K562 (cell line): ENCODE data around the gene RHAG. TPM values are rescaled to one million over a fixed set of nuclear protein-coding genes. Genes with fewer than 3 reads are reported as not detected.

Experiments
- ARNT ChIP-seq, 2 experiments: fragments of 450-650 bp; IDR thresholded peaks; 2 replicates each; pipeline ENCODE4 v1.6.1; 2016; ENCODE audit warnings: mild to moderate bottlenecking in 1 of 2
- ATF1 ChIP-seq, 2 experiments: fragments of 450-650 bp in 1 of 2; IDR thresholded peaks; 2 replicates each; pipeline ENCODE4 v1.6.1; 2016; ENCODE audit warnings: missing compliant biosample characterization in 1 of 2, missing genetic modification characterization in 1 of 2
- E2F1 ChIP-seq: sonication (generic); formaldehyde crosslinking; IDR thresholded peaks from 2 replicates; pipeline ENCODE4 v1.8.1; 2023; ENCODE audit warnings: mild to moderate bottlenecking, missing genetic modification reagents, moderate library complexity
- ETV1 ChIP-seq: fragments of 450-650 bp; conservative IDR thresholded peaks from 2 replicates; pipeline ENCODE4 v1.6.1; 2016; ENCODE audit warnings: missing genetic modification characterization, control low read depth, low read depth, missing compliant biosample characterization
- GABPB2 ChIP-seq: fragments of 250-450 bp; sonication (Bioruptor Pico); conservative IDR thresholded peaks from 2 replicates; pipeline ENCODE4 v1.5.1; 2021; ENCODE audit warnings: mild to moderate bottlenecking
- LARP7 ChIP-seq: fragments of 450-650 bp; IDR thresholded peaks from 2 replicates; pipeline ENCODE4 v1.6.1; 2016
- MIER1 ChIP-seq: fragments of 450-650 bp; IDR thresholded peaks from 2 replicates; pipeline ENCODE4 v1.6.1; 2016; ENCODE audit warnings: antibody characterized with exemption, mild to moderate bottlenecking, low read depth
- MLX ChIP-seq, 2 experiments: fragments of 450-650 bp in 1 of 2; sonication (generic) in 1 of 2; formaldehyde crosslinking; conservative IDR thresholded peaks; 2 replicates each; pipeline versions ENCODE4 v1.4.0 to v1.8.1; 2020 to 2022; ENCODE audit warnings: mild to moderate bottlenecking in 1 of 2, missing genetic modification reagents in 1 of 2
- PHB2 ChIP-seq: fragments of 450-650 bp; IDR thresholded peaks from 2 replicates; pipeline ENCODE4 v1.6.1; 2017; ENCODE audit warnings: low read depth
- RBM39 ChIP-seq: fragments of 200-400 bp; formaldehyde crosslinking; optimal IDR thresholded peaks from 2 replicates; pipeline ENCODE3; 2018; ENCODE audit warnings: low read depth, low read length
- RHOXF2B ChIP-seq: fragments of 250-450 bp; sonication (Bioruptor Pico); conservative IDR thresholded peaks from 2 replicates; pipeline ENCODE4 v1.5.1; 2021
- RNF2 ChIP-seq: sonication (generic); IDR thresholded peaks from 2 replicates; pipeline ENCODE4 v1.6.1; 2016
- SMARCA5 ChIP-seq: fragments of 450-650 bp; IDR thresholded peaks from 2 replicates; pipeline ENCODE4 v1.6.1; 2016
- SP1 ChIP-seq: sonication (generic); formaldehyde crosslinking; IDR thresholded peaks from 2 replicates; pipeline ENCODE4 v1.8.1; 2022; ENCODE audit warnings: mild to moderate bottlenecking, missing genetic modification reagents
- STAT6 ChIP-seq: sonication (generic); formaldehyde crosslinking; IDR thresholded peaks from 2 replicates; pipeline ENCODE4 v1.8.1; 2023; ENCODE audit warnings: mild to moderate bottlenecking, missing genetic modification reagents
- TBP ChIP-seq: optimal IDR thresholded peaks from 2 replicates; pipeline ENCODE3; 2011; ENCODE audit warnings: low read depth, low read length, improper control_type of control experiment
- ZKSCAN3 ChIP-seq: fragments of 250-450 bp; sonication (Bioruptor Pico); IDR thresholded peaks from 2 replicates; pipeline ENCODE4 v1.4.0; 2020
- ZNF140 ChIP-seq: fragments of 250-450 bp; sonication (Bioruptor Pico); IDR thresholded peaks from 2 replicates; pipeline ENCODE4 v1.8.0; 2021; ENCODE audit warnings: moderate library complexity, mild to moderate bottlenecking, inconsistent platforms
- polyA plus RNA-seq, 8 experiments: library from polyadenylated mRNA; depleted of rRNA in 4 of 8; stranded (reverse) in 5 of 8; unstranded in 3 of 8; fragments of >200 nt; fragmentation: Nextera tagmentation in 2 of 8; fragmentation: Illumina TruSeq in 1 of 8; extraction: Ambion mirVana in 2 of 8; extraction: Trizol in 1 of 8; gene quantifications; 2 replicates each; pipeline versions ENCODE4 v1.2.1 to v1.2.3, GENCODE V29; 2011 to 2014; ENCODE audit warnings: inconsistent platforms in 1 of 8, missing spikeins in 1 of 8
- total RNA-seq, 7 experiments: library from RNA; depleted of rRNA in 6 of 7; stranded (reverse); fragments of >200 nt in 6 of 7; fragmentation: Illumina TruSeq in 2 of 7; extraction: Trizol in 2 of 7; gene quantifications; 2 replicates each; pipeline versions ENCODE4 v1.2.1 to v1.2.3, GENCODE V29; 2011 to 2021; ENCODE audit warnings: low replicate concordance in 1 of 7
- TF ChIP-seq, protein P1 (sequence below): fragments of 250-450 bp; sonication (Bioruptor Pico); IDR thresholded peaks from 2 replicates; pipeline ENCODE4 v1.8.0; 2022; ENCODE audit warnings: moderate library complexity, mild to moderate bottlenecking, inconsistent platforms
- TF ChIP-seq, protein P2 (sequence below): fragments of 250-450 bp; sonication (Bioruptor Pico); IDR thresholded peaks from 2 replicates; pipeline ENCODE4 v1.4.0; 2020; ENCODE audit warnings: mild to moderate bottlenecking, moderate library complexity
- TF ChIP-seq, protein P3 (sequence below): sonication (generic); formaldehyde crosslinking; IDR thresholded peaks from 2 replicates; pipeline ENCODE4 v1.8.1; 2023; ENCODE audit warnings: mild to moderate bottlenecking, missing genetic modification reagents

The RHAG gene
- total and polyA plus RNA-seq, 9 of the 15 experiments (the other 6 are each of a cell fraction or from before 2014, with no cell fraction given), result 290 to 1,202 (median 505) TPM

DNA sequence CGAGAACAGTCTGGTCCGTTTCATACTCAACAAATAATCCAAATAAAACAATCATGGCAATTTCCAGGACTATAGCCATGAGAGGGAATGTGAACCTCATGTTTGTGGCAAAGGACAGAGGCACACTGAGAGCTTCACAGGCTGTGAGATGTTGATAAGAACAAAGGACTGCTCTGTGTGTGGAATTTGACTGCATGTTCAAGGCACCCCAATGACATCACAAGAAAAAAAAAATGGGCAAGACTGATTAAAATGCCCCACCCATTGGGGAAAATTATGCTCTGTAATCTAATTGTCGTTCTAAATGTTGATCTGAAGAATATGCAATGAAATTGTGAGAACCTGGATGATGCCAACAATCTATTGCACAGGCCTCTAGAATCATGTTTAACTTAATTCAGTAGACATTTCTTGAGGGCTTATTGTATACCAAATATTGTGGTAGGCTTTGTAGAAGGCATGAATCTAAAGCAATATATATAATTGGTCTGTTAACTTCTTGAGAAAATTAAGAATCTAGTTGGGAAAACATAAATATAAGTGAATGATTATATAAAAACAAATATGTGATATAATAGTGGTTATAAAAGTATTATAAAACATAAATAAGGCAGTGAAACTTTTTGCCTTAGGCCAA lies at the start of gene RHAG (continued):
- TF ChIP-seq E2F1 (CRISPR knock-in tag) (peak; percentile 60; the same call in 1 of the 2 replicates), ZNF140 (CRISPR knock-in tag) (no peak), MIER1 (no peak), GABPB2 (CRISPR knock-in tag) (no peak), TBP (peak; percentile 98), PHB2 (no peak), STAT6 (CRISPR knock-in tag) (no peak), RHOXF2B (CRISPR knock-in tag) (no peak), LARP7 (peak; percentile 12; the same call in 1 of the 2 replicates), ATF1 (CRISPR knock-in tag; IDR thresholded peaks at IDR 0.05) (no peak), ATF1 (tag; IDR thresholded peaks at IDR 0.05) (peak; percentile 95), SMARCA5 (no peak), RNF2 (peak; percentile 81; the same call in 1 of the 2 replicates), MLX (CRISPR knock-in tag; conservative IDR thresholded peaks at IDR 0.05) (no peak), ARNT (IDR thresholded peaks at IDR 0.05) (0 out of 4 replicates have a peak, but pooled peaks of 1 of the 2 experiments have one; percentile 84), ZKSCAN3 (CRISPR knock-in tag) (no peak), RBM39 (no peak), SP1 (CRISPR knock-in tag) (no peak), ETV1 (tag) (no peak; the same call in 1 of the 2 replicates)
- TF ChIP-seq, protein P1, sequence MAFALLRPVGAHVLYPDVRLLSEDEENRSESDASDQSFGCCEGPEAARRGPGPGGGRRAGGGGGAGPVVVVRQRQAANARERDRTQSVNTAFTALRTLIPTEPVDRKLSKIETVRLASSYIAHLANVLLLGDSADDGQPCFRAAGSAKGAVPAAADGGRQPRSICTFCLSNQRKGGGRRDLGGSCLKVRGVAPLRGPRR (CRISPR knock-in tag), result no peak
- TF ChIP-seq, protein P2, sequence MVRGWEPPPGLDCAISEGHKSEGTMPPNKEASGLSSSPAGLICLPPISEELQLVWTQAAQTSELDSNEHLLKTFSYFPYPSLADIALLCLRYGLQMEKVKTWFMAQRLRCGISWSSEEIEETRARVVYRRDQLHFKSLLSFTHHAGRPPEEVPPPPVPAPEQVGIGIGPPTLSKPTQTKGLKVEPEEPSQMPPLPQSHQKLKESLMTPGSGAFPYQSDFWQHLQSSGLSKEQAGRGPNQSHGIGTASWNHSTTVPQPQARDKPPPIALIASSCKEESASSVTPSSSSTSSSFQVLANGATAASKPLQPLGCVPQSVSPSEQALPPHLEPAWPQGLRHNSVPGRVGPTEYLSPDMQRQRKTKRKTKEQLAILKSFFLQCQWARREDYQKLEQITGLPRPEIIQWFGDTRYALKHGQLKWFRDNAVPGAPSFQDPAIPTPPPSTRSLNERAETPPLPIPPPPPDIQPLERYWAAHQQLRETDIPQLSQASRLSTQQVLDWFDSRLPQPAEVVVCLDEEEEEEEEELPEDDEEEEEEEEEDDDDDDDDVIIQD (CRISPR knock-in tag), result no peak
- TF ChIP-seq, protein P3, sequence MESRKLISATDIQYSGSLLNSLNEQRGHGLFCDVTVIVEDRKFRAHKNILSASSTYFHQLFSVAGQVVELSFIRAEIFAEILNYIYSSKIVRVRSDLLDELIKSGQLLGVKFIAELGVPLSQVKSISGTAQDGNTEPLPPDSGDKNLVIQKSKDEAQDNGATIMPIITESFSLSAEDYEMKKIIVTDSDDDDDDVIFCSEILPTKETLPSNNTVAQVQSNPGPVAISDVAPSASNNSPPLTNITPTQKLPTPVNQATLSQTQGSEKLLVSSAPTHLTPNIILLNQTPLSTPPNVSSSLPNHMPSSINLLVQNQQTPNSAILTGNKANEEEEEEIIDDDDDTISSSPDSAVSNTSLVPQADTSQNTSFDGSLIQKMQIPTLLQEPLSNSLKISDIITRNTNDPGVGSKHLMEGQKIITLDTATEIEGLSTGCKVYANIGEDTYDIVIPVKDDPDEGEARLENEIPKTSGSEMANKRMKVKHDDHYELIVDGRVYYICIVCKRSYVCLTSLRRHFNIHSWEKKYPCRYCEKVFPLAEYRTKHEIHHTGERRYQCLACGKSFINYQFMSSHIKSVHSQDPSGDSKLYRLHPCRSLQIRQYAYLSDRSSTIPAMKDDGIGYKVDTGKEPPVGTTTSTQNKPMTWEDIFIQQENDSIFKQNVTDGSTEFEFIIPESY, result no peak
